Measurements from ENCODE around the gene SLC39A8.
"Not testable (repeated sequence)": the region's sequence is repeated elsewhere in the genome, so short reads cannot be mapped to it uniquely, and the experiment has no call there.

The SLC39A8 gene

DNA sequence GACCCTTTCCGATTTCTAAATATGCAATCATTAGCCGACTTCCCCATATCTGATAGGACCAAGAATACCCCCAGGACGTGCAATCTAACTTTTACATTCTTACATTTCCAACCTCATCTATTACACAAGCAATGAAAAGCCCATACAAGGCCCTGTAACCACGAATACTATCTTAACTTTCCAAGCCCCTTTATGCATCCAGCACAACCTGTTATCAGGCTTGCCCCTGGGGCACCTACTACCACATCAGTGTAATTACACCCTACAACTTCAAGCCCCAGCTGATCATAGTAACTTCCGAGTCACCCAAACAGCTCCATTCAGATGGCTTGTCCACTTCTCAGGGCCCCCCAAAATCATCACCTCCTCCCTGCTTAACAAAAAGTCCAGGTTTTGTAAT is 102.0 kb downstream of the SLC39A8 start:
- in situ Hi-C loops (cut with MboI; ENCODE audit: low sequenced_read_pairs), result not testable (repeated sequence)

DNA sequence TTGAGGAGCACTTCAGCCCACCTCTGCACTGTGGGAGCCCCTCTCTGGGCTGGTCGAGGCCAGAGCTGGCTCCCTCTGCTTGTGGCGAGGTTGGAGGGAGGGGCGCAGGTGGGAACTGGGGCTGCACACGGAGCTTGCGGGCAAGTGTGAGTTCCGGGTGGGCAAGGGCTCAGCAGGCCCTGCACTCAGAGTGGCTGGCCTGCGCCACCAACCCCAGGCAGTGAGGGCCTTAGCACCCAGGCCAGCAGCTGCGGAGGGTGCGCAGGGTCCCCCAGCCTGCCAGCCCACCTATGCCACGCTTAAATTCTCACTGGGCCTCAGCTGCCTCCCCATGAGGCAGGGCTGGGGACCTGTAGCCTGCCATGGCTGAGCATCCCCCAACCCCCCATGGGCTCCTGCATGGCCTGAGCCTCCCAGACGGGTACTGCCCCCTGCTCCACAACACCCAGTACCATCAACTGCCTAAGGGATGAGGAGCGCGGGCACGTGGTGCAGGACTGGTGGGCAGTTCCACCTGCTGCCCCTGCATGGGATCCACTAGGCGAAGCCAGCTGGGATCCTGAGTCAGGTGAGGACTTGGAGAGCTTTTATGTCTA is 110.9 kb downstream of the SLC39A8 start:
- in situ Hi-C loops (cut with MboI; ENCODE audit: low sequenced_read_pairs), result no loop called here

GRCh38 chr4:102230194-102230593 is 115.1 kb downstream of the SLC39A8 start:
- in situ Hi-C loops (cut with MboI; ENCODE audit: low sequenced_read_pairs), result no loop called here

DNA sequence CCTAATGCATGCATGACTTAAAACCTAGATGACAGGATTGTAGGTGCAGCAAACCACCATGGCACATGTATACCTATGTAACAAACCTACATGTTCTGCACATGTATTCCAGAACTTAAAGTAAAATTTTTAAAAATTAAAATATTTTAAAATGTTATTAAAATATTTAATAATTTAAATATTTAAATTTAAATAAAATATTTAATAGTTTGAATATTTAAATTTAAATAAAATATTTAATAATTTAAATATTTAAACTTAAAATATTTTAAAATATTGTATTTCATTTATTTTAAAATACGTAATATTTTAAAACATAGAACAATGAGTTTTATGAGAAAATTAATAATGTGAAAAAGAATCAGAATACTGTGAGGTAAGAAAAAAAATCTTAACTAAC is 117.9 kb downstream of the SLC39A8 start:
- in situ Hi-C loops (cut with MboI; ENCODE audit: low sequenced_read_pairs), result no loop called here

- in situ Hi-C loops (cut with MboI; ENCODE audit: low sequenced_read_pairs), result no loop called here
Measured at GRCh38 chr4:102223461-102223860, 121.8 kb downstream of the SLC39A8 start.

DNA sequence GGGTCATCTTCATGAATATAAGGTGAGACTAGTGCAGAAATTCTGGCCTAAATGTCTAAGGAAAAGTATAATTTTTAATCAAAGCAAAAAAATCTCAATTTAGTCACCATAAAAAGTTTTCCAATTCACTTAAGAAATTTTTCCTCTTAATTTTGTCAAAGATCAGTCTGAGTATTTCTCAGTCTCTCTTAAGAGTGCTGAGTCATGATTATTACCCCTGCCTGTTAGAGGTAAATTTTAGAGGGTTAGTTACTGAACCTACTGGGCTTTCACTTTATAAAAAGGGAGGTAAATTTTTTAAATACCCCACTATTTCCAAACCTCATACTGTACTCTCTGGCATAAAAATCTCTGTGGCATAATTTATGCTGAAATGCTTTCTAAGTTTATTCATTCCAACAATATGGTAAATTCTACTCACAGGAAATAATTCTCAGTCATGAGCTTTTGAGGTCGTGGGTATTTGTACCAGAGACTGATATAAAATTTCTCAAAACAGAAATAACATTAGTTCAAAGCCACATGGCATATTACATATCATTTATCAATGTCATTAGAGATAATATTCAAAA is 122.4 kb downstream of the SLC39A8 start:
- in situ Hi-C loops (cut with MboI; ENCODE audit: low sequenced_read_pairs), result no loop called here

DNA sequence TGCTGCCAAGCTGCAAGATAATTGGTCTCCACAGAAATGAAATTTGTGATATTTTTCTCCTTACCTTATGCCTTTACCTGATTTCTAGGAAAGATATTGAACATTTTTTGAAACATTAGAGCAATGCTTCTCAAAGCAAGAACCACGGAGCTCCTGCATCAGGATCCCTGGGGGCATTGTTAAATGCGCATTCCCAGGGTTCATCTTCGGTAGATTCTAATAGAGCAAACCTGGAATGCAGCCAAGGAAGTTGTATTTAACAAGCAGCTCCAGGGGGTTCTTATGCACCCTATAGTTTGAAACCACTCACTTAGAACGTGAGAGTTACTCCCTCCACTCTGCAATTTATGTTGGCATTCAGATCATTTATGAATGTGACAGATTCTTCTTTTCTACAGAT is 126.2 kb downstream of the SLC39A8 start:
- in situ Hi-C loops (cut with MboI; ENCODE audit: low sequenced_read_pairs), result no loop called here

DNA sequence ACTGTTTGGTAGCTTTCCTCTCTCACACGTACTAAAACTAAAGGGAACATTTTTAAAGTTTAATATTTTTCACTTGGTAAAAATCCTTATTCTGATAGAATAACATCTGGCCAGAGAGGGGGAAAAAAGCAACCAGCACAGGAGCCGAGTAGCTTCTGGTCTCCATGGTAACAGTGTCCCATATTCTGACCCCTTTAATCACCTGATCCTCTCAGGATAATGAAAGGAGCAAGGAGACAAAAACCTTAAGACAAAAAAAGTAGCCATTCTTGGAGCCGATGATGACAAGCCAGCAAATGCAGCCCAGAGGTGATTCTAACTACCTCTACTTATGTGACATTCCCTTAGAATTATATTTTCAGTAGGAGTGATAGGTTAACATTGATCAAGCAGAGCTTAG is 126.6 kb downstream of the SLC39A8 start:
- in situ Hi-C loops (cut with MboI; ENCODE audit: low sequenced_read_pairs), result no loop called here

GRCh38 chr4:102217775-102218355 is 127.4 kb downstream of the SLC39A8 start:
- in situ Hi-C loops (cut with MboI; ENCODE audit: low sequenced_read_pairs), result no loop called here

DNA sequence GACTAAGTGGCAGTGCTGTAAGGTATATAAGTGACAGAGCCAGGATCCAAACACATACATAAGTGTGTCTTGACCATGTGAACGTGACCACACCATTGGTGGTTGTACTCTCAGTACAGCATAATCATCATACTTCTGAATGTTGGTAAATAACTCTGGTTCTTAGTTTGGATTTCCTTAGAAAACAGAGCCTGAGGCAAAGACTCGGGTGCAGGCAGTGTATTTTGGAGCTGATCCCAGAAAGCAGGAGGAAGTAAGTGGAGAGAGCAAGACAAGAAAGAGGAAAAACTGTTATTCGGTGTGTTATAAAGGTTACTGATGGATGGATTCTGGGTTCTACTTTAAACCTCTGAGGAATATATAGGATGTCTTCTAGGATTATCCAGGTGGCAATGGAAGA is 127.9 kb downstream of the SLC39A8 start:
- in situ Hi-C loops (cut with MboI; ENCODE audit: low sequenced_read_pairs), result no loop called here

GRCh38 chr4:102216666-102217065 is 128.6 kb downstream of the SLC39A8 start:
- in situ Hi-C loops (cut with MboI; ENCODE audit: low sequenced_read_pairs), result no loop called here

GRCh38 chr4:102213031-102213430 is 132.3 kb downstream of the SLC39A8 start:
- in situ Hi-C loops (cut with MboI; ENCODE audit: low sequenced_read_pairs), result no loop called here
